Astrocyte (in vitro differentiated cells and primary cell): ENCODE data around the gene BTN3A1. TPM values are rescaled to one million over a fixed set of nuclear protein-coding genes. Genes with fewer than 3 reads are reported as not detected.

Experiments
- DNase-seq: peaks from one replicate; pipeline ENCODE4 v3.0.0-alpha.2; 2010; ENCODE audit warnings: low read depth
- FAIRE-seq: peaks from 2 replicates; lab custom pipeline; 2011; peaks lifted over from hg19 to GRCh38; lab: Jason Lieb, UNC
- H2AFZ ChIP-seq: 2 replicates; pipeline ENCODE4 v1.6.0; 2012; ENCODE audit warnings: low read depth, low read length, inconsistent platforms
- H3K27ac ChIP-seq: 2 replicates; pipeline ENCODE4 v1.5.1; 2011; ENCODE audit warnings: low read depth, low read length, inconsistent platforms
- H3K27me3 ChIP-seq: 2 replicates; pipeline ENCODE4 v1.6.0; 2011; ENCODE audit warnings: low read length, inconsistent platforms; ENCODE audit not compliant: insufficient read depth
- H3K36me3 ChIP-seq: 2 replicates; pipeline ENCODE4 v1.5.1; 2011; ENCODE audit warnings: low read length, inconsistent platforms; ENCODE audit not compliant: insufficient read depth
- H3K4me1 ChIP-seq: 2 replicates; pipeline ENCODE4 v1.5.1; 2011; ENCODE audit warnings: low read length, inconsistent platforms; ENCODE audit not compliant: insufficient read depth
- H3K4me2 ChIP-seq: 2 replicates; pipeline ENCODE4 v1.6.0; 2012; ENCODE audit warnings: low read length, inconsistent platforms
- H3K4me3 ChIP-seq: 2 replicates; pipeline ENCODE4 v1.5.1; 2011; ENCODE audit warnings: low read depth, mild to moderate bottlenecking, low read length, inconsistent platforms; ENCODE audit not compliant: insufficient read depth
- H3K79me2 ChIP-seq: 2 replicates; pipeline ENCODE4 v1.6.0; 2012; ENCODE audit warnings: mild to moderate bottlenecking, low read length, inconsistent platforms; ENCODE audit not compliant: insufficient read depth
- H3K9ac ChIP-seq: 2 replicates; pipeline ENCODE4 v1.6.0; 2012; ENCODE audit warnings: mild to moderate bottlenecking, low read length, inconsistent platforms
- H3K9me3 ChIP-seq: 2 replicates; pipeline ENCODE4 v1.5.1; 2012; ENCODE audit warnings: low read depth, mild to moderate bottlenecking, low read length, inconsistent platforms; ENCODE audit not compliant: insufficient read depth
- H4K20me1 ChIP-seq: 2 replicates; pipeline ENCODE4 v1.6.0; 2012; ENCODE audit warnings: low read length, inconsistent platforms; ENCODE audit not compliant: insufficient read depth
- H3K27ac Mint-ChIP-seq: one replicate; pipeline ENCODE4 v1.8.0; 2021; ENCODE audit warnings: mild to moderate bottlenecking, mixed read lengths; ENCODE audit not compliant: unreplicated experiment
- H3K27me3 Mint-ChIP-seq: one replicate; pipeline ENCODE4 v1.8.0; 2021; ENCODE audit warnings: low read depth, mixed read lengths; ENCODE audit not compliant: unreplicated experiment
- H3K36me3 Mint-ChIP-seq: one replicate; pipeline ENCODE4 v1.8.0; 2021; ENCODE audit warnings: low read depth, mixed read lengths; ENCODE audit not compliant: unreplicated experiment
- H3K4me1 Mint-ChIP-seq: one replicate; pipeline ENCODE4 v1.8.0; 2021; ENCODE audit warnings: low read depth, mixed read lengths; ENCODE audit not compliant: unreplicated experiment
- H3K4me3 Mint-ChIP-seq: one replicate; pipeline ENCODE4 v1.8.0; 2021; ENCODE audit warnings: mild to moderate bottlenecking, moderate library complexity, mixed read lengths; ENCODE audit not compliant: unreplicated experiment
- H3K9me3 Mint-ChIP-seq: one replicate; pipeline ENCODE4 v1.8.0; 2021; ENCODE audit warnings: mild to moderate bottlenecking, mixed read lengths; ENCODE audit not compliant: unreplicated experiment
- CTCF ChIP-seq: IDR thresholded peaks from 2 replicates; pipeline ENCODE4 v1.5.1; 2011; ENCODE audit warnings: low read depth, mild to moderate bottlenecking, inconsistent platforms, low read length, moderate library complexity; ENCODE audit not compliant: insufficient read depth
- EZH2 ChIP-seq: IDR thresholded peaks from 2 replicates; pipeline ENCODE4 v1.6.1; 2012; ENCODE audit warnings: mild to moderate bottlenecking, low read length, inconsistent platforms; ENCODE audit not compliant: insufficient read depth
- total RNA-seq: library from RNA; stranded (reverse); gene quantifications from 2 replicates; pipeline ENCODE4 v1.2.1, GENCODE V29; 2021

The BTN3A1 gene
- total RNA-seq, 1 donor from 2014 or later, result 22.2 TPM

GRCh38 chr6:26426691-26427450 is 24.8 kb downstream of the BTN3A1 start:
- FAIRE-seq, result no peak

GRCh38 chr6:26427451-26427809 is 25.4 kb downstream of the BTN3A1 start:
- Histone ChIP-seq H3K4me3 (no peak overlapping the region), H3K27me3 (no peaks in the 10 kb centered on the region), H3K4me2 (no peak overlapping the region), H3K4me1 (no peaks in the 10 kb centered on the region), H3K9ac (no peak overlapping the region), H3K36me3 (peaks cover 29% of the 10 kb centered on the region), H3K27ac (no peak overlapping the region), H3K9me3 (no peaks in the 10 kb centered on the region), H4K20me1 (no peaks in the 10 kb centered on the region), H3K79me2 (peaks cover 14% of the 10 kb centered on the region), H2AFZ (no peak overlapping the region)
- H3K4me1 Mint-ChIP-seq, result peaks cover under 1% of the 10 kb centered on the region
- no peak for DNase-seq
- TF ChIP-seq CTCF, result no peak
- no peak for TF ChIP-seq EZH2
- FAIRE-seq, result no peak
- H3K9me3 Mint-ChIP-seq, result peaks cover 5% of the 10 kb centered on the region
- H3K27ac Mint-ChIP-seq, result no peak overlapping the region
- no peak overlapping the region for H3K4me3 Mint-ChIP-seq
- H3K27me3 Mint-ChIP-seq, result no peaks in the 10 kb centered on the region
- H3K36me3 Mint-ChIP-seq, result peaks cover 51% of the 10 kb centered on the region

More at GRCh38 chr6:26426691-26427450, 24.8 kb downstream of the BTN3A1 start:
- Histone ChIP-seq H3K4me2 (no peak overlapping the region), H3K27ac (no peak overlapping the region), H3K27me3 (no peaks in the 10 kb centered on the region), H3K4me3 (no peak overlapping the region), H4K20me1 (no peaks in the 10 kb centered on the region), H3K36me3 (peaks cover 29% of the 10 kb centered on the region), H3K9ac (no peak overlapping the region), H3K4me1 (no peaks in the 10 kb centered on the region), H2AFZ (no peak overlapping the region), H3K79me2 (peaks cover 16% of the 10 kb centered on the region), H3K9me3 (no peaks in the 10 kb centered on the region)
- no peak for DNase-seq
- Mint-ChIP-seq H3K4me3 (no peak overlapping the region), H3K9me3 (peaks cover 5% of the 10 kb centered on the region), H3K4me1 (peaks cover 1% of the 10 kb centered on the region), H3K36me3 (peaks cover 51% of the 10 kb centered on the region), H3K27ac (no peak overlapping the region), H3K27me3 (no peaks in the 10 kb centered on the region)
- TF ChIP-seq CTCF (no peak), EZH2 (no peak)

- Mint-ChIP-seq H3K36me3 (peaks cover 49% of the 10 kb centered on the region), H3K27me3 (no peaks in the 10 kb centered on the region), H3K27ac (no peak overlapping the region), H3K4me3 (no peak overlapping the region), H3K9me3 (peaks cover 5% of the 10 kb centered on the region), H3K4me1 (no peaks in the 10 kb centered on the region)
- H3K4me2 ChIP-seq, result no peak overlapping the region
- no peak for TF ChIP-seq CTCF
- TF ChIP-seq EZH2, result no peak
- H2AFZ ChIP-seq, result no peak overlapping the region
- no peak overlapping the region for H3K27ac ChIP-seq
- H3K9me3 ChIP-seq, result no peaks in the 10 kb centered on the region
- peaks cover 3% of the 10 kb centered on the region for H3K4me1 ChIP-seq
- H3K4me3 ChIP-seq, result no peak overlapping the region
- no peak overlapping the region for H3K9ac ChIP-seq
- DNase-seq (no peak), FAIRE-seq (no peak)
- peaks cover 7% of the 10 kb centered on the region for H3K79me2 ChIP-seq
- H3K27me3 ChIP-seq, result no peaks in the 10 kb centered on the region
- H4K20me1 ChIP-seq, result no peaks in the 10 kb centered on the region
- H3K36me3 ChIP-seq, result peaks cover 29% of the 10 kb centered on the region
Measured at GRCh38 chr6:26428206-26428605, 26.1 kb downstream of the BTN3A1 start.
